ENCODE data around the gene ZNF292.

Gene ZNF292

DNA sequence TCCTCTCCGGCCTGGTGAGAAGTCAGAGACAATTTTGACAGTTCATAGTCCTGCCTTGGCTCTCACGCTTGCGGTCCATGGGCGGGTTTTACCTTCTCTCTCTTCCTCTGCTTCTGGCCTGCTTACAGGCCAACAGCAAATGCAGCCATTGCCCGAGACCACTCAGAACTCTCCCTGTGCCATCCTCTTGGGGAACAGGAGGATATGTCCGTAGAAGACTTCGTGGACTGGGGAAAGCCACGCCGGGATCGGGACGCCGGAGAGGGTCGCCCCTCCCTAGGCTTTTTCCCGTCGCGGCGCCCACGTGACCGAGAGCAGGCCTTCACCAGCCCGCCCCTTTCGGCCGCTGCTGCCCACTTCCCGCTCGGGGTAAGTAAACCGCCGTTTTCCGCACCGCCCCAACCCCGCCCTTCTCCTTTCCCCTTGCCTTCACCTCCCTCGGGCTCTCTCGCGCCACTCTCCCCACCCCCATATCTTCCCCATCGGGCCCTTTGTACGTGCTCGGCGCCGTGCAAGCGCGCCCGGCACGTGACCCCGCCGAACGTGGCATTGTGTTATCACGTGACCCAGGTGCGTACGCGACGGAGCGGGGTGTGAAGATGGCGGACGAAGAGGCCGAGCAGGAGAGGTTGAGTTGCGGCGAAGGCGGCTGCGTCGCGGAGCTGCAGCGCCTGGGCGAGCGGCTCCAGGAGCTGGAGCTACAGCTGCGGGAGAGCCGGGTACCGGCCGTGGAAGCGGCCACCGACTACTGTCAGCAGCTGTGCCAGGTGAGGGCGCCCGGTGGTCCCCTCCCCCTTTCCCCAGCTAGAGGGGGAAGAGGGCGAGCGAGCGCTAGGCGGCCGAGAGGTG lies at the start of gene ZNF292:
ZNF292 (plus strand) TSS at position 573 of the 849 bp plus-strand sequence; CDS start at position 600, 27 bp downstream.
- no peak for TF ChIP-seq EZH2 (IDR thresholded peaks at IDR 0.05; ENCODE audit: borderline replicate concordance, low read depth, low read length, severe bottlenecking)
- TF ChIP-seq, protein P1, sequence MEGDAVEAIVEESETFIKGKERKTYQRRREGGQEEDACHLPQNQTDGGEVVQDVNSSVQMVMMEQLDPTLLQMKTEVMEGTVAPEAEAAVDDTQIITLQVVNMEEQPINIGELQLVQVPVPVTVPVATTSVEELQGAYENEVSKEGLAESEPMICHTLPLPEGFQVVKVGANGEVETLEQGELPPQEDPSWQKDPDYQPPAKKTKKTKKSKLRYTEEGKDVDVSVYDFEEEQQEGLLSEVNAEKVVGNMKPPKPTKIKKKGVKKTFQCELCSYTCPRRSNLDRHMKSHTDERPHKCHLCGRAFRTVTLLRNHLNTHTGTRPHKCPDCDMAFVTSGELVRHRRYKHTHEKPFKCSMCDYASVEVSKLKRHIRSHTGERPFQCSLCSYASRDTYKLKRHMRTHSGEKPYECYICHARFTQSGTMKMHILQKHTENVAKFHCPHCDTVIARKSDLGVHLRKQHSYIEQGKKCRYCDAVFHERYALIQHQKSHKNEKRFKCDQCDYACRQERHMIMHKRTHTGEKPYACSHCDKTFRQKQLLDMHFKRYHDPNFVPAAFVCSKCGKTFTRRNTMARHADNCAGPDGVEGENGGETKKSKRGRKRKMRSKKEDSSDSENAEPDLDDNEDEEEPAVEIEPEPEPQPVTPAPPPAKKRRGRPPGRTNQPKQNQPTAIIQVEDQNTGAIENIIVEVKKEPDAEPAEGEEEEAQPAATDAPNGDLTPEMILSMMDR (IDR thresholded peaks at IDR 0.05; ENCODE audit: borderline replicate concordance, extremely low read depth, low read length, poor library complexity, severe bottlenecking) = no peak
- peak within 1 kb of the TSS; percentile 57 to 83 for H3K4me3 ChIP-seq (ENCODE audit: low read depth in 1 of 2, low read length in 2 of 2)
- peaks cover 36% of the 10 kb centered on the region for H4K20me1 ChIP-seq (ENCODE audit: insufficient read depth, low read length)
- DNase-seq (peak; percentile 97), ATAC-seq (ENCODE audit: insufficient read depth, low read depth) (peak; percentile 84)
- H3K79me2 ChIP-seq (ENCODE audit: insufficient read depth, low read length) = peaks cover 64% of the 10 kb centered on the region
- H3K4me1 ChIP-seq (ENCODE audit: insufficient read depth, low read length) = peaks cover 42% of the 10 kb centered on the region
- peak within 1 kb of the TSS; percentile 75 for H3K4me2 ChIP-seq (ENCODE audit: insufficient read depth, low read length)
- peak within 1 kb of the TSS; percentile 99 for H3K27ac ChIP-seq (ENCODE audit: low read length)
- no peaks in the 10 kb centered on the region for H3K27me3 ChIP-seq (ENCODE audit: insufficient read depth, low read length, poor library complexity)
- H2AFZ ChIP-seq (ENCODE audit: low read depth, low read length) = peak within 1 kb of the TSS; percentile 99
- peak within 1 kb of the TSS; percentile 79 for H3K9ac ChIP-seq (ENCODE audit: low read depth, low read length)
- H3K36me3 ChIP-seq (ENCODE audit: insufficient read depth, low read length) = peaks cover 9% of the 10 kb centered on the region; the same call in 1 of the 2 replicates
- no peaks in the 10 kb centered on the region for H3K9me3 ChIP-seq (ENCODE audit: insufficient read depth, low read length, severe bottlenecking)

DNA sequence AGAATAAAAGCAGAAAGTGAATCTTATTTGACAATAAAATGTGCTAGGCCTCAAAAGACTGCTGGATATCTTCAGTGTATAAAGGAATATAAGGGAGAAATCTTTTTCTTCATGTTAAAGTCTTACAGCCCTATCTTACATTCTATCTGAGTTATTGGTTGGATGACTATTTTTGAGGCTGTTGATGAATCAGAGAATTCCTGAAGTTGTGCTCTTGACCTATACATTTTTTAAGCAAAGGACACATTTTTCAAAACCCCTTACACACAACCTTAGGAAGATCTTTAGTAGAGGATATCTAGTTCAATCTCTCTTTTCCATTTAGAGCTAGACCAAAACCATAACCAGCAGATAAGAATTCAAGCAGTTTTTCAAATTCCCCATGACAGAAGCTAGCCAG lies 49.5 kb upstream of the ZNF292 start:
- no peak overlapping the region for H3K27ac ChIP-seq (ENCODE audit: low read length)
- no peaks in the 10 kb centered on the region for H3K79me2 ChIP-seq (ENCODE audit: insufficient read depth, low read length)
- no peak overlapping the region for H3K4me3 ChIP-seq (ENCODE audit: low read depth in 1 of 2, low read length in 2 of 2)
- H3K9ac ChIP-seq (ENCODE audit: low read depth, low read length) = no peak overlapping the region
- no peaks in the 10 kb centered on the region for H4K20me1 ChIP-seq (ENCODE audit: insufficient read depth, low read length)
- peaks cover 9% of the 10 kb centered on the region for H3K27me3 ChIP-seq (ENCODE audit: insufficient read depth, low read length, poor library complexity)
- H3K36me3 ChIP-seq (ENCODE audit: insufficient read depth, low read length) = no peaks in the 10 kb centered on the region
- ATAC-seq (ENCODE audit: insufficient read depth, low read depth) (no peak), DNase-seq (no peak)
- no peak for TF ChIP-seq EZH2 (IDR thresholded peaks at IDR 0.05; ENCODE audit: borderline replicate concordance, low read depth, low read length, severe bottlenecking)
- H3K4me2 ChIP-seq (ENCODE audit: insufficient read depth, low read length) = no peak overlapping the region
- no peaks in the 10 kb centered on the region for H3K9me3 ChIP-seq (ENCODE audit: insufficient read depth, low read length, severe bottlenecking)
- no peaks in the 10 kb centered on the region for H3K4me1 ChIP-seq (ENCODE audit: insufficient read depth, low read length)
- H2AFZ ChIP-seq (ENCODE audit: low read depth, low read length) = no peak overlapping the region

DNA sequence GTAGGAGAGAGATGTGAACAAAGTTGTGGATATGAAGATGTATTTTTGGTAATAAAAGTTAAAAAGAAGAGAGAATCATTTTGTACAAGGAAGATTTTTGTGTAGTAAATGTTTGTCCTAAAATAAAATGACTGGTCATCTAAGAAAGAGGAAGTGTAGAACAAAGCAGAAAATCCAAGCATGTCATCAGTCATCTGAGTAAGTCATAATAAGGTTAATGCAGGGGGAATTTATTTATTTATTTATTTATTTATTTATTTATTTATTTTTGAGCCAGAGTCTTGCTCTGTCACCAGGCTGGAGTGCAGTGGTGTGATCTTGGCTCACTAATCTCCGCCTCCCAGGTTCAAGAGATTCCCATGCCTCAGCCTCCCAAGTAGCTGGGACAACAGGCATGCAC lies 44.7 kb upstream of the ZNF292 start:
- H3K9ac ChIP-seq (ENCODE audit: low read depth, low read length) = no peak overlapping the region
- H3K4me2 ChIP-seq (ENCODE audit: insufficient read depth, low read length) = no peak overlapping the region
- H3K9me3 ChIP-seq (ENCODE audit: insufficient read depth, low read length, severe bottlenecking) = no peaks in the 10 kb centered on the region
- H3K4me1 ChIP-seq (ENCODE audit: insufficient read depth, low read length) = no peaks in the 10 kb centered on the region
- H3K4me3 ChIP-seq (ENCODE audit: low read depth in 1 of 2, low read length in 2 of 2) = no peak overlapping the region
- peaks cover 6% of the 10 kb centered on the region for H3K27me3 ChIP-seq (ENCODE audit: insufficient read depth, low read length, poor library complexity)
- no peak for ATAC-seq (ENCODE audit: insufficient read depth, low read depth)
- H2AFZ ChIP-seq (ENCODE audit: low read depth, low read length) = no peak overlapping the region
- TF ChIP-seq, protein P1 (IDR thresholded peaks at IDR 0.05; ENCODE audit: borderline replicate concordance, extremely low read depth, low read length, poor library complexity, severe bottlenecking) = no peak
- TF ChIP-seq EZH2 (IDR thresholded peaks at IDR 0.05; ENCODE audit: borderline replicate concordance, low read depth, low read length, severe bottlenecking) = no peak
- H3K36me3 ChIP-seq (ENCODE audit: insufficient read depth, low read length) = no peaks in the 10 kb centered on the region
- no peak overlapping the region for H3K27ac ChIP-seq (ENCODE audit: low read length)
- H4K20me1 ChIP-seq (ENCODE audit: insufficient read depth, low read length) = no peaks in the 10 kb centered on the region
- no peaks in the 10 kb centered on the region for H3K79me2 ChIP-seq (ENCODE audit: insufficient read depth, low read length)
- DNase-seq = no peak

DNA sequence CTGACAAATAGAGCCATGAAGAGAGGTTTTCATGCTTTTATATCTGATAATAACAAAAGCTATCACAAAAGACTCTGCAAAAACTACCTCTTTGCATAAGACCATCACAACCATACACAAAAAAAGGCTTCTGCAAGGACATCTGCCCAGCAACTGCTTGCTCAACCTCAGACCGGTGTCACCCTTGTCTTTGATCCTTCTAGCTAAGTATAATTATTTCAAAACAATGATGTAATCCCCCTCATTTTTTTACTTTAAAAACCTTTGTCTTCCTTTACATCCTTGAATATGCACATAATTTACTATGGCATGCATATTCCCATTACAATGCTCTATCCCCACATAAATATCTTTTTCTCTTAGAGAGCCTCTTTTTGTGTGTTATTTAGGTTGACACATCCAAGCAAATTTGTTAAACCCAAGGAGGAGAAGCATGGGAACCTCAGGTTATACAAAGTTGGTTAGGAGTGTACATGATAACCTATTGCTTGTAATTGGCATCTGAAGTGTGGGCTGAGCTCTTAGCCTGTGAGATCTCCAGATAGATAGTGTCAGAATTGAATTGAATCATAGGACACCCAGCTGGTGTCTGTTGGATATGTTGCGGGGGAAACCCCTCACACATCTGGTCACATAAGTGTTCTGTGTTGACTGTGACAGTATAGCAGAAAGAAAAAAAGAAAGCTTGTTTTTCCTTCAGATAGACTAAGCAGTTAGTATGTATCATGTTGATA lies 39.8 kb upstream of the ZNF292 start:
- Histone ChIP-seq H3K36me3 (ENCODE audit: insufficient read depth, low read length) (no peaks in the 10 kb centered on the region), H3K9ac (ENCODE audit: low read depth, low read length) (no peak overlapping the region), H3K79me2 (ENCODE audit: insufficient read depth, low read length) (no peaks in the 10 kb centered on the region), H3K4me1 (ENCODE audit: insufficient read depth, low read length) (no peaks in the 10 kb centered on the region), H2AFZ (ENCODE audit: low read depth, low read length) (no peak overlapping the region), H3K4me3 (ENCODE audit: low read depth in 1 of 2, low read length in 2 of 2) (no peak overlapping the region), H4K20me1 (ENCODE audit: insufficient read depth, low read length) (no peaks in the 10 kb centered on the region), H3K9me3 (ENCODE audit: insufficient read depth, low read length, severe bottlenecking) (no peaks in the 10 kb centered on the region), H3K27me3 (ENCODE audit: insufficient read depth, low read length, poor library complexity) (no peaks in the 10 kb centered on the region), H3K27ac (ENCODE audit: low read length) (no peak overlapping the region), H3K4me2 (ENCODE audit: insufficient read depth, low read length) (no peak overlapping the region)
- DNase-seq (no peak), ATAC-seq (ENCODE audit: insufficient read depth, low read depth) (no peak)
- no peak for TF ChIP-seq EZH2 (IDR thresholded peaks at IDR 0.05; ENCODE audit: borderline replicate concordance, low read depth, low read length, severe bottlenecking)
- TF ChIP-seq, protein P1 (IDR thresholded peaks at IDR 0.05; ENCODE audit: borderline replicate concordance, extremely low read depth, low read length, poor library complexity, severe bottlenecking) = no peak
